ENCODE data around the gene SH3RF3.

The SH3RF3 gene

DNA sequence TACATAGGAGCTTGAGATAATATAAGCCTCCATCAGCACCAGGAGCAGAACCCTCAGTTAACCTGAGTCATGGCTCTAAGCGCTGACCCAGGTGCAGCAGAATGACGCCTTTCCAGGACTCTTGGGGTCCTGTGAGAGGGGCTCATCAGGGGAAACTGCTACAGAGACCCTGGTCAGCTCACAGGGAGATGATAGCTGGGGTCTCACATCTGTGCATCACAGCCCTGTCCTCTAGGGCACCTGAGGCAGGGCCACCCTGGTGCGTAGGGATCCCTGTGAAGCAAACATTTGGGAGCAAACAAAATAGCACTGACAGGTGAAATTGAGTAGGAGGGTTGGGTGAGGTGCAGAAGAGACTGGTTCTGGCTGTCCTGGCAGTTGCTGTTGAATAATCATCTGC is 219.2 kb downstream of the SH3RF3 start:
- no peak for DNase-seq (ENCODE audit: low read depth in 4 of 4, low spot score in 1 of 4)

DNA sequence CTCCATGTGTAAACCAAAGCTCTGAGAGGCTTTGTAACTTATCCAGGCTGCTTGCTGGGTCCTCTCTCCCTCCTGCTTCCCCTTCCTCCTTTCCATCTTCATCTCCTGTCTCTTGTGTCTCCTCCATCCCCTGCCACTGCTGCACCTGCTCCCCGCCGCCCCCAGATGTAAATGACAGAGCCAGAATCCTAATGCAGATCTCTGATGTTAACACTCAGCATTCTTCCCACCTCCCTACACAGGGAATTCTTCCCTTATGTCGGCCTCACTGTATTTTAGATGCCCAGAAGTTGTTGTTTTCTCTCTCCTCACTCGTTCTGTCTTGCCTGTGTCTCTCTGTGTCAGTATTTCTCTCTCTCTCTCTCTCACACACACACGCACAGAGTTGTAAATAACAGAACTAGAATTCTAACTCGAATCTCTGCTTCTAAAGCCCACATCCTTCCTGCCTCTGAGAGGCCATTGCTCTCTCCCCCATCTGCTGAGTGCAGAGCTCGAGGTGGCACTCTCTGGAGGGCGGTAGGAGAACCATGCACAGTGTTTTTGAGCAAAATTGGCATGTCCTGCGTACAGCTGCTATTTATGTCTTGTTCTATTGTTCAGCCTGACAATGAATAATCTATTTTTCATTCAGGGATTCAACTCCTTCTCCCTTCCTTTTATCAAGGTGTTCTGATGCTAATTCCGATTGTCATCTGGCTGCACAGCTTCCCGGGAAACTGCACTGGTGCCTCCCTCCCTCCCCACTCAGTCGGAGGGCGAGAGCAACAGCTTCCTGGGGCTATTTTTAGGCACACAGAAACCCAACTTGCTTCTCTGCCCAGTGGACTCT is 219.9 kb downstream of the SH3RF3 start:
- DNase-seq (ENCODE audit: low read depth in 4 of 4, low spot score in 1 of 4), result no peak

DNA sequence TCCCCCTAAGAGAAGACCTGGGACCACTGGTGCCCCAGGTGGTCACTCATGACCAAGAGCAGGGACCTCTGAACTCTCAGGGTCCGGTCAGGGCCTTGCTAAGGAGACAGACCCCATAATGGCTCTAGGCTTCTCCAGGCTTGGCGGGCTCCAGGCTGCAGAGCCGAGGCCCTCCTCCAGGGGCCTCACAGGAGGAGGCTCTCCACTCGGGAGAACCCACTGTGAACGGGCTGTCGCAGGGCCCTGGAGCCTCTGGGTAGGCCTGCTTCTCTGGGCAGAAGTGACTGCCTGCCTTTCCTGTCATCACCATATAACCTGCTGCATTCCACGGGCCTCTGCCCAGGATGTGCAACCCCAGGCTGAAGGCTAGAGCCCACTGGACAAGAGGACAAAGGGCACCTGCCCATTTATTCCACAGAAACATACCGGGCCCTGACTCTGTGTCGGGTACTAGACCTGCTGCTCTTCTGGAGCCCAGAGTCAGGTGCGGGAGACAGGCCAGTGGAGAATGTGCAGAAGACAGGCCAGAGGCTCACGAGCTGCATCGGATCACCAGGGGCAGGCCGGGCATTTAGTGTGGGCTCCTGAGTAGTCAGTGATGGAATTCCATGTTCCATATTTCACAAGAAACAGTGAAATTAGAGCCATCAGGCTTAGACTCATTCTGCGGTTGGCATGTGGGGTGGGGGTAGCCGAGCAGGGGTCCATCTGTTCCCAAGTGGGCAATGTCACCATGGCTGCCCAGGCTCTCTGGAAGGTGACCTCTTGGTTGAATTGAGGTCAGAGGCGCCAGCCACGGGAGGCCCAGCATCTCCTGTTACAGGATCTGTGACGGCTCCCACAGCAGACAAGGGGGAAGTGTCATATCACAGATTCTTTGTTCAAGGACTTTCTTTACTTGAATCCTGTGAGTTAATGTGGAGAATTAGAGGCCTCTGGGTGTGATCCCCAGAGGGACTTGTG is 220.8 kb downstream of the SH3RF3 start:
- no peak for DNase-seq (ENCODE audit: low read depth in 4 of 4, low spot score in 1 of 4)

DNA sequence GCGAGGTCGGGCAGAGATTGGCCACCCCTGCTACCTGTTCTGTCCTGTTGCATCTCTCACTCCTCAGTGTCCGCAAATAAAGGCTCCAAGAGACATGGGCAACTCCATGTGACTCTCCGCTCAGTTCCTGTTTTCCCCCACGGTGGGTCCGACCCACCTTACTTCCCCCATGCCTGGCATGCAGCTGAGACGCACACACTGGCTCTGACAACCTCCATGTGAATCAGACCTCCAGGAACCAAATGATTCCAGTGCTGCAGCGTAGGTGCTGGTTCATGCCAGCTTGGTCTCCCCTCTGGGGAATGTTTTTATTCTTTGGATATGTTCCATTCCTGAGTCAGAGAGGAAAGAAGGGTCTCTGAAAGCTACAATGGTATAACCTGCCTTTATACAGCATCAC is 221.5 kb downstream of the SH3RF3 start:
- no peak for DNase-seq (ENCODE audit: low read depth in 4 of 4, low spot score in 1 of 4)

DNA sequence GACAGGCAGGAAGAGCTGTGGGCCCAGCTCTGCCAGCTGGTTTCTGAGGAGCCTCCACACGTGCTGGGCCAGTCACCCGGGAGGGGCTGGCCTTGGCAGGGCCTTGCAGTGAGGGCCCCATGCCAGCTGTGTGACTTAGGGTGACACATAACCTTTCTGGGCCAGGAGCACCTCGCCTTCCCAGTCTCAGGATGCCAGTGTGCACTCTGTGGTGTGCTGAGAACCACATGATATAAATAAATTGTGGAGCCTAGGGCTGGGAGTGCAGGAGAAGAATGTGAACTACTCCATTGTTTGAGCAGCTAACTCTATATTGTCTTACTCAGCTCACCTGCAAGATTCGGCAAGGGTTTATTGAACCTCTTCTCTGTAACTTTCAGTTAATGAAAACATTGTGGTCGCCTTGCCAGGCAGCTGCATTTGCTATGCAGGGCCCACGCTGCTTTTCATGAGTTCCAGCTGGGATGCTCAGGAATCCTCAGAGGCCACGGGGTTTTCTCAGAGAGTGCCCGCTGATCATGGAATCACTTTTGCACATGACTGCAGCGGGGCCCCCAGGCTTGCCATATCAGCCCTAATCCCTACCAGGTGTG is 222.3 kb downstream of the SH3RF3 start:
- no peak for DNase-seq (ENCODE audit: low read depth in 4 of 4, low spot score in 1 of 4)

DNA sequence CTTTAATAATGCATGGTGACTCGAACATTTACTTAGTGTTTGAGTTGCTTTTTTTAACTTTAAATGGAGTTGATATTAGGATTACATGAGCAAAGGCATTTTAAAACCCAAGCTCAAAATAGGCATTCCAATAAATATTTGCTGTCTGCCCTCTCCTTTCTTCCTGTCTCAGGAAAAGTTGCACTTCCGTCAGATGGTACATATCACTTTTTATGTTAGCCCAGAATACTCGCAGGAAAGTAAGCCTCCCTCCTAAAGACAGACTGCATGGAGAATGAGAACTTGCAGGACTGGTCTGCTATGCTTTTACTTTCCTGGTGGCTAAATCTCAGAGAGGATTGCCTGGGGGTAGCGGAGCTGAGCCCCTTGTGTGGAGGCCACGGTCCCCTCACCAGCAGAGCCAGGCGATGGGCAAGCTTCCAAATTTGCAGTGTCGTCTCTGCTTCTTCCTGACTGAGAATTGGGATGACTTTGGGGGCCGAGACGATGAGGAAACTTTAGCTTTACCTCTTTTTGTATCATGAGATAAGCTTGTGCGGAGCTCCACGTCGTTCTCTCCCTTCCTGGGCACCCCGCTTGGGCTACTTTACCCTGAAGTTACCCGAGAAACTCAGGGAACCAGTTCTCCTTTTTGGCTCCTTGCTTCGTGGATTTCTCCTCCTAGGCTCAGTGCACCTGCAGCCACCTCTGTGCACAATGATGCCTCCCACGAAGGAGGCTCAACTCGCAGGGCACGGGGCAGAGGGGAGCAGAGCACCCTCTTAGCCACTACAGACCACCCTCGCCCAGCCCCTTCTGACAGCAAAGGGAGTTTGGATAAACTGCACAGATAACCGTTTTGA is 223.3 kb downstream of the SH3RF3 start:
- DNase-seq (ENCODE audit: low read depth in 4 of 4, low spot score in 1 of 4), result no peak

DNA sequence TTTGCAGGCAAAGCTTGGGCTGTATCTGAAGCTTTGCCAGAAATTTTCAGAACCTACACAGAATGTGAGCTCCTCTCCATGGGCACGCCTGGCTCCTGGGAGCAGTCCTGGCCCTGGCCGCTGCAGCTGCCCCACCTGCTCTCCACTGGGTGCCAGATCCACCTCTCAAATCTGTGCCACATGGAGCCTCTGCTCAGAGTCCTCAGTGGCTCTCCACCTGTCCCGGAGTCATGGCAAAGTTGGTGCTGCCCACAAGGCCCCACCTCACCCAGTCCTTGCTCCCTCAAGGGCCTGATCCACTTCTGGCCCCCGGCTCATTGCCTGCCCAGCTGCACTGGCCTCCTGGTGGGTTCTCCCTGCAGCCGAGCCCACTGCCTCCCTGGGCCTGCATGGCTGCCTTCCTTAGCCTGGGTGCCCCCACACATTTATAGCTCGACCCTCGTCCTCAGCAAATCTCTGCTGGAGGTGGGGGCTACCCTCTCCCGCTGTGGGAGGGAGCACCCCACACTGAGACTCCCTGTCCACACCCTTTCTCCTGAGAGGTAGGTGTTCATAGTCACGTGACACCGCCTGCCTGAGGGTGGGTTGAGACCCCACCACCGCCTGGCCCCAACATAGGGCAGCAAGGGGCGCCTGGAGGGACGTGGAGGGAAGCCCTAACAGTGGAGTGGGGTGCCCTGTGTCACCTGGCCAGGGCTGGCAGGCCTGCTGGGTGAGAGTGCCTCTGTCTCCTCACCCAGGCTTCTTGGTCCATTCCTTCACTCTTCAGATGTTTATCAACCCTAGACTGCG is 224.1 kb downstream of the SH3RF3 start:
- no peak for DNase-seq (ENCODE audit: low read depth in 4 of 4, low spot score in 1 of 4)

DNA sequence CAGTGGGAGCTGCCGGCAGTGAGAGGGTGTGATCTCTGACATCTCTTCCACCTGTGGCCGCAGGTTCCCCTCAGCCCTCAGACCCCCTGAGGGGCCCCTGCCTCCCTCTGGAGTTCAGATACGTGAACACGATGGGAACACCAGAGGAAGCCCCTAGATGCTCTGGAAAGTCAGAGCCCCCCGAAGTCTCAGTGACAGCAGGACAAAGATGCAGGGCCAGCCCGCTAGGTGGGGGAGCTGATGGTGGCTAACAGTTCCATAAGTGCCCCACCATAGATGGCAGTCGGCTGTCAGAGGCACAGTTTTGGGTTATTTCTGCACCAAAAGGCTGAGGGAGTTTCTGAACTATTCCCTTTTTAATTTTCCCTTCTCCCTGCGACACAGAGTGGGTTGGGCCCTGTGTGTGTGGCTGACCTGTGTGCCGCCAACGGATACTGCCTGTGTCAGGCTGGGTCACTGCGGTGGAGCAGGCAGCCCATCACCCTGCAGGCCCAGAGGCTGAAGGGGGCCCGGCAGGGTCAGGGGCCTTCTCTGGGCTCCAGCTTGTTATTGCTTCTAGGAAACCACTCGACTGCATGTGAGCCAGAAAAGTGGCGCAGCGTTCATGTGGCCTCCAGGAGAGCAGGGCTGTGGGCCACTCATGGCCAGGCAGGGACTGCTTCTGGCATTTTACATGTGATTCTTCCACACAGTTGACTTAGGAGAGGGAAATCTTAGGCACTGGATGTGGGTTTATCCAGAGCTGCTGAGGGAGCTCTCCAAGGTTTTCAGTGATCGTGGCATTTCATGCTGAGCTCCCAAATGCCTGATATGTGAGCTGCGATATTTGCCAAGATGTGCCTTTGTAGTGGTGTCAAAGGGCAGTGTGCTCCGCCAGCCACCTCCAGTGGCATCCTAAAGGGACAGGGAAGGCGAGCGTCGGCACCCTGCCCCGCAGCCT is 225.1 kb downstream of the SH3RF3 start:
- DNase-seq (ENCODE audit: low read depth in 4 of 4, low spot score in 1 of 4), result no peak

DNA sequence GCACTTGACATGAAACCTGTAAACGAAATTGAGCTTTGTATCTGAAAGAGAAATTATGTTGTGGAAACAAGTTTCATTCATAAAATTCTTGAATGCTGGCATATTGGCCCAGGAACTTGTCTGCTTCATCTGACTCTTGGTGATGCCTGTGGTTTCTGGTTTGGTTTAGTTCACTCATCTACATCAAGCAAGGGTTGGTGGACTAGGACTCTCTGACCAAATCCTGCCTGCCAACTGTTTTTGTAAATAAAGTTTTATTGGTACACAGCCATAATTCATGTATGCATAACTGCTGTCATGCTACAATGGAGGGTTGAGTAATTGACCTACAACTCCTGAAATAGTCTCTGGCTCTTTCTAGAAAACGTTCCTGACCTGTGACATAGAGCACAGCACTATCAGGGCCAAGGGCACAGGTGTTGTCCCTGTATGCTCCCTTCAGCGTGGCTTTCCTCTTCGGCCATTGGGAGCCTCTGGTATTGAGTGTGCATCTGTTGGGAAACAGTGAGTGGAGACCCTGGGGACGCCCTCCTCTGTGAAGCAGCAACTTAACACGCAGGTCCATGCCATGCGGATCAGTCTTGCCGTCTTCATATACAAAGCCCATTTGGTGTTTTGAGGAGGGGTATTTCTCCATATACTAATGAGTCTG is 226.3 kb downstream of the SH3RF3 start:
- no peak for DNase-seq (ENCODE audit: low read depth in 4 of 4, low spot score in 1 of 4)

DNA sequence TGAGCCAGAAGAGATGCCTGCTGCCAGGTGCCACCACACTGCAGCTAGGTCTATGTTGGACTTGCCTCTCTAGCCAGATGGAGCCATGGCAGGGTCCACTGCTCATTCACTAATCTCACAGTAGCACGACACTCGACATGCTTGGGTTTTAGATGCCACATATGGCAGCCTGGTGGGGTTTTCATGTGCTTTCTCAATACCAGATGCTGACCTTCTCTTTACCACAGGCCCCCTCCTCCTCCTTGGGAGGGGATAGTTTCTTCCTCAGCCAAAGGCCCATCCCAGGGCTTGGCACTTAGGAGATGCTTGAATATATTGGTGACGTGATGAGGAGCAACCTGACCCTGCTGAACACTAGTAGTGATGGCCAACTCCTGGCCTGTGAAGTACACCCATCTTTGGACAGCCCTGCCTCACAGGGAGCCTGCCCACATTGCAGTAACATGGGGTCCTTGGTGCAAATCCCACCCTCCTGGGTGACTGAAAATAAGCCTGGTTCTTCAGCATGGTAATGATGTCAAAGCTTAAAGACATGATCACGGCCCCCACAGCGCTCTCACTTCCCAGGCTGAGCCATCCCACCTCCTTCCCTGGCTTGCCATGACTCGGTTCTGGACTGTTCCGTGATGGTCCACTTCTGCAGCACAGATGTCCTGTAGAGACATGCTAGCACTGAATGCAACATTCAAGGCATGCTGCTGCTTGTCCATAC is 227.5 kb downstream of the SH3RF3 start:
- DNase-seq (ENCODE audit: low read depth in 4 of 4, low spot score in 1 of 4), result no peak

DNA sequence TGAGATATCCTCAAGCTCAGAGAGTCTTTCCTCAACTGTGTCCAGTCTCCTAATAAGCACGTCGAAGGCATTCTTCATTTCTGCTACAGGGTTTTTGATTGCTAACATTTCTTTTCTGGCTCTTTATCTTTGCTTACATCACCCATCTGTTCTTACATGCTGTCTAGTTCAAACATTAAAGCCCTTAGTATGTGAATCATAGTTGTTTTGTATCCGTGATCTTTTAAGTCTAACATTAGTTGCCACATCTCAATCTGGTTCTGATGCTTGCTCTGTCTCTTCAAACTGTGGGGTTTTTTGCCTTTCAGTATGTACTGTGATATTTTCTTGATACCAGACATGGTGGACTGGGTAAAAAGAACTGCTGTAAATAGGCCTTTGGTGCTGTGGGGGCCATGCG is 235.2 kb downstream of the SH3RF3 start:
- DNase-seq (ENCODE audit: low read depth in 4 of 4, low spot score in 1 of 4), result no peak

DNA sequence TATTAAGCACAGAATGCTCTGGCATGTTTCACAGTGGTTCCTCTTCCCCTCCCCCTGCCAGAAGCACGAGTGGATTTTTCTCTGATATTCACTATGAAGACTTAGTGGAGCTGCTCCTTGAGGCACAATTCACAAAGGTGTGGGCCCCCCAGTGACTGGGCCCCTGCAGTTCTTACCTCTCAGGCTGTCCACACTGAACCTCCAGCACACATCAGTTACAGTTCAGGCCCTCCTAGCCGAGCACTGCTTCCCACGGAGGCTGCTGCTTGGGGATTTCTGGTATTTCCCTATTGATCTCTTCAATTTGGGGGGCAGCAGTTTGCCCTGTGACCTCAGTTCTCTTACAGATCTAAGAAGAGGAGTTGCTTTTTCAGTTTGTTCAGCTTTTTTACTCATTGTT is 236.1 kb downstream of the SH3RF3 start:
- DNase-seq (ENCODE audit: low read depth in 4 of 4, low spot score in 1 of 4), result no peak

DNA sequence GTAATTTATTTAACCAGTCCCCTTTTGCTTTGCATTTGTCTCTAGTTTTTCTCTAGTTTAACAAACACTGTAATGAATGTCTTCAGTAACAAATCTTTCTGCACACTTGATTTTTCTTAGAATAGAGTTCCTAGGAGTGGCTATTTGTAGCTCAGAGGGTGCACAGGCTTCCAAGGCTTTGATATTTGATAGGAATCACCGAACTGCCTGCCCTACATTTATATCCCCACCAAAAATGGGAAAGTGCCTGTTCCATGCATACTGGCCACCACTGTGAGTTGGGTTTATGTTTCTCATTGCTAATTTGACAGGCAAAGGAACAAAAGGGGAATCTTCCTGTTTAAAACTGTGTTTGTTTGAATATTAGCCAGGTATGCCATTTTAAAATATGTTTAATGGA is 238.7 kb downstream of the SH3RF3 start:
- no peak for DNase-seq (ENCODE audit: low read depth in 4 of 4, low spot score in 1 of 4)

DNA sequence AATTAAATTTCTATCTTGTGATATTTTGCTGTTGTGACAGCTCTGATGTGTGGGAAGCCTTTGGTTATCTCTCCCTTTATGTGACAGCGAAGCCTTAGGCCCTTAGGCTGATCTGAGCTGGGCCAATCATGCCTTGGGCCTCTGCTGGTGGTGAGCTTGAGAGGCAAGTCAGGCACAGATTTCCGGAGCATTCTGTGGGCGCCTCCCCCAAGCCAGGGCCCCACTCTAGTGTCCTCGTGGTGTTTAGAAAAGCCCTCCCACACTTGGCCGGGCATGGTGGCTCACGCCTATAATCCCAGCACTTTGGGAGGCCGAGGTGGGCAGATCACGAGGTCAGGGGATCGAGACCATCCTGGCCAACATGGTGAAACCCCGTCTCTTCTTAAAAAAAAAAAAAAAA is 239.8 kb downstream of the SH3RF3 start:
- no peak for DNase-seq (ENCODE audit: low read depth in 4 of 4, low spot score in 1 of 4)

DNA sequence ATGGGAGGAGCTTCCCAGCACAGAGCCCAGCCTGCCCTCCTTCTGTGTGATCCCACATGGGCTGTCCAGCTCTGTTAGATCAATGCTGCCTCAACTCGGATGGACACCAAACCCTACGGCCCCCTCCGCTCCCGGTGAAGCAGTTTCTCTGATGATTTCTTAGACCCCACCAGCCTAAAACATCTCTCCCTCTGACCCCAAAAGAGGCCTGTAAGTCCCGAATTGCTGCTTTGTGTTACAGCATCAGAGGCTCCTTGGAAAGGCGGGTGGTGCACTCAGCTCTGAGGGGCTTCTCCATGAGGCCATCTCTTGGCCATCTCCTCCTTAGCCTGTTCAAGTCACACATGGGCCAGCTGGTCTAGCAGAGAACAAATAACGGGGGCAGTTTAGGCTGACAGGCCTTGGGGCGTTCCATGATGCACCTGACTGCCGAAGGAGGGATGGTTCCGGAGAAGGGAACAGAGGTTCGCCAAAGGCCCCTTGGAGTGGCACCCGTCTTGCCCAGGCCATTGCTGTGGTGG is 240.7 kb downstream of the SH3RF3 start:
- no peak for DNase-seq (ENCODE audit: low read depth in 4 of 4, low spot score in 1 of 4)

DNA sequence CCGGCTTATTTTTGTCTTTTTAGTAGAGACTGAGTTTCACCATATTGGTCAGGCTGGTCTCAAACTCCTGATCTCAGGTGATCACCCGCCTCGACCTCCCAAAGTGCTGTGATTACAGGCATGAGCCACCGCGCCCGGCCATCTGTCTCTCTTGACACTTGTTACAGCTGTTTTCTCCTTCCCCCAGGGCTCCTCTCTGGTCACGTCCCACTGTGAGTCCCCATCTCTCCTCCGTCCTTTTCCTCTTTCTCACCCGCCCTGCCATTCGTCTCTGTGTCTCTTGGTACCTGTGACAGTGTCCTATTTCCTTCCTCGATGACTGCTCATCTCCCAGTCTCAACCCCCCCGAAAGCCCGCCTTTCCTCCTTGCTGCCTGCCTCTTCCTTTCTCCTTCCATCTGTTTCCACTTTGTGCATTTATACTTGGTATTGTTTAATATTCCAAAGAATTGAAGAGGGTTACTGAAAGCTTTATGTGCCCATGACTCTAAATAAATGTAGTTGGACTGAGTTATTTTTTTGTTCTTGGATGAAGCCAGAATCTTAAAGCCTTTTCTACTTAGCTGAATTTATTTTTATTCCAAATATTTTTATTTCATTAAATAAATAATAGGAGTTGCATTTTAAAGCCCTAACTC is 241.5 kb downstream of the SH3RF3 start:
- DNase-seq (ENCODE audit: low read depth in 4 of 4, low spot score in 1 of 4), result no peak

DNA sequence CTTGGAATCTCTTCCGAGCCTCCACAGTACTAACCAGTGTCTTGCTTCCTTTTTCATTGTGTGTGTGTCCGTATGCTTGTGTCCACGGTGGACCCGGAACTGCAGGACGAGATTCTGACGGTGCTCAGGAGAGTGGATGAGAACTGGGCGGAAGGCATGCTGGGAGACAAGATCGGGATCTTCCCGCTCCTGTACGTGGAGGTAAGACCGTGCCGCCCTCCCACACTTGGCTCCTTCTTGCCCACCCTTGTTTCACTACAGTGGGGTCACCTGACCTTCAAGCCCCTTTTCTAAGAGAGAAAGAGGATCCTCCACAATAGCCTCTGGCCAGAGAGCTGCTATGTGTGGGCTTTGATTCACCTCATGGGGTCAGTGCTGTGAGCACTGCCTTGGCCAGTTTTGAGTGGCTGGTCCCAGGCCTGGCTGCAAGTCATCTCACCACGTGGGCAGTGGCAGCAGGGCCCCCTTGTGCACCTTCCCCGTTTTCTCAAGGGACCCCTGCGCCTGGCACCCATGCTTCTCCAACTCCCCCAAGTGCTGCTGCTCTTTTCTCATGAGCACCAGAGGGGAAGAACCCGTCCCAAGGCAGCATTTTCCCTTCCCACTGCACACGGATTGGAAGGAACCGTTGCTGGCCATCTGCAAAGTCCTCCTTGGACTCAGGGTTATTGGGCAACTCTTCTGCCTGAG is 242.6 kb downstream of the SH3RF3 start:
- DNase-seq (ENCODE audit: low read depth in 4 of 4, low spot score in 1 of 4), result no peak
